ENCODE data around the gene C5.

GRCh38 chr9:120929229-120929791 lies 120.8 kb downstream of the C5 start:
- TF ChIP-seq, protein P1, sequence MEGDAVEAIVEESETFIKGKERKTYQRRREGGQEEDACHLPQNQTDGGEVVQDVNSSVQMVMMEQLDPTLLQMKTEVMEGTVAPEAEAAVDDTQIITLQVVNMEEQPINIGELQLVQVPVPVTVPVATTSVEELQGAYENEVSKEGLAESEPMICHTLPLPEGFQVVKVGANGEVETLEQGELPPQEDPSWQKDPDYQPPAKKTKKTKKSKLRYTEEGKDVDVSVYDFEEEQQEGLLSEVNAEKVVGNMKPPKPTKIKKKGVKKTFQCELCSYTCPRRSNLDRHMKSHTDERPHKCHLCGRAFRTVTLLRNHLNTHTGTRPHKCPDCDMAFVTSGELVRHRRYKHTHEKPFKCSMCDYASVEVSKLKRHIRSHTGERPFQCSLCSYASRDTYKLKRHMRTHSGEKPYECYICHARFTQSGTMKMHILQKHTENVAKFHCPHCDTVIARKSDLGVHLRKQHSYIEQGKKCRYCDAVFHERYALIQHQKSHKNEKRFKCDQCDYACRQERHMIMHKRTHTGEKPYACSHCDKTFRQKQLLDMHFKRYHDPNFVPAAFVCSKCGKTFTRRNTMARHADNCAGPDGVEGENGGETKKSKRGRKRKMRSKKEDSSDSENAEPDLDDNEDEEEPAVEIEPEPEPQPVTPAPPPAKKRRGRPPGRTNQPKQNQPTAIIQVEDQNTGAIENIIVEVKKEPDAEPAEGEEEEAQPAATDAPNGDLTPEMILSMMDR (IDR thresholded peaks at IDR 0.05): no peak
- TF ChIP-seq POLR2AphosphoS5 (IDR thresholded peaks at IDR 0.05; ENCODE audit: low read depth, low read length) (no peak), FOXM1 (IDR thresholded peaks at IDR 0.05; ENCODE audit: low read depth) (no peak), NFIC (IDR thresholded peaks at IDR 0.05; ENCODE audit: borderline replicate concordance) (no peak), GATA2 (CRISPR knock-in tag; IDR thresholded peaks at IDR 0.05) (no peak), MAX (IDR thresholded peaks at IDR 0.05; ENCODE audit: low read depth) (no peak), RAD21 (IDR thresholded peaks at IDR 0.05; ENCODE audit: low read length) (no peak), ZBTB33 (IDR thresholded peaks at IDR 0.05; ENCODE audit: borderline replicate concordance, low read depth) (no peak), EZH2phosphoT487 (IDR thresholded peaks at IDR 0.05; ENCODE audit: borderline replicate concordance, low read depth) (no peak), GABPA (IDR thresholded peaks at IDR 0.05; ENCODE audit: low read depth) (no peak), TAF1 (IDR thresholded peaks at IDR 0.05; ENCODE audit: borderline replicate concordance, low read depth, low read length) (no peak), RFX5 (IDR thresholded peaks at IDR 0.05; ENCODE audit: low read length) (no peak), RCOR1 (IDR thresholded peaks at IDR 0.05; ENCODE audit: low read length) (no peak)

Data from SK-N-SH (cell line).